Neural cell (in vitro differentiated cells): ENCODE results near the gene SULT6B1.

ENCODE experiments used
- CTCF ChIP-seq: fragments of 450-650 bp; IDR thresholded peaks from 2 replicates; pipeline ENCODE4 v1.5.1; 2014; ENCODE audit warnings: antibody characterized with exemption, mild to moderate bottlenecking, moderate library complexity; ENCODE audit not compliant: poor library complexity, severe bottlenecking
- EP300 ChIP-seq: fragments of 450-650 bp; conservative IDR thresholded peaks from 2 replicates; pipeline ENCODE4 v1.6.1; 2014; ENCODE audit warnings: antibody characterized with exemption, mild to moderate bottlenecking, moderate library complexity; ENCODE audit not compliant: poor library complexity, severe bottlenecking
- POLR2AphosphoS5 ChIP-seq: IDR thresholded peaks from 2 replicates; pipeline ENCODE4 v1.6.1; 2012
- RAD21 ChIP-seq: fragments of 450-650 bp; conservative IDR thresholded peaks from 2 replicates; pipeline ENCODE4 v1.6.1; 2014; ENCODE audit warnings: antibody characterized with exemption, mild to moderate bottlenecking, moderate library complexity
- REST ChIP-seq: IDR thresholded peaks from 2 replicates; pipeline ENCODE4 v1.6.1; 2012; ENCODE audit warnings: borderline replicate concordance
- SMC3 ChIP-seq: fragments of 450-650 bp; conservative IDR thresholded peaks from 2 replicates; pipeline ENCODE4 v1.6.1; 2014; ENCODE audit warnings: antibody characterized with exemption, mild to moderate bottlenecking, moderate library complexity; ENCODE audit not compliant: poor library complexity
- TAF1 ChIP-seq: IDR thresholded peaks from 2 replicates; pipeline ENCODE4 v1.6.1; 2012; ENCODE audit warnings: low read depth

GRCh38 chr2:37148325-37148724 lies 40.1 kb downstream of the SULT6B1 start:
- TF ChIP-seq CTCF: no peak
- TF ChIP-seq TAF1: no peak
- TF ChIP-seq RAD21: no peak
- no peak for TF ChIP-seq REST
- TF ChIP-seq SMC3: no peak
- no peak for TF ChIP-seq POLR2AphosphoS5
- no peak for TF ChIP-seq EP300
